ENCODE measurements around the gene ADGRL1.

GRCh38 chr19:14189415-14189814, 16.6 kb downstream of the ADGRL1 start:
- TF ChIP-seq EZH2 (IDR thresholded peaks at IDR 0.05; ENCODE audit: low read length, missing control alignments) = no peak
- TF ChIP-seq, protein P1, sequence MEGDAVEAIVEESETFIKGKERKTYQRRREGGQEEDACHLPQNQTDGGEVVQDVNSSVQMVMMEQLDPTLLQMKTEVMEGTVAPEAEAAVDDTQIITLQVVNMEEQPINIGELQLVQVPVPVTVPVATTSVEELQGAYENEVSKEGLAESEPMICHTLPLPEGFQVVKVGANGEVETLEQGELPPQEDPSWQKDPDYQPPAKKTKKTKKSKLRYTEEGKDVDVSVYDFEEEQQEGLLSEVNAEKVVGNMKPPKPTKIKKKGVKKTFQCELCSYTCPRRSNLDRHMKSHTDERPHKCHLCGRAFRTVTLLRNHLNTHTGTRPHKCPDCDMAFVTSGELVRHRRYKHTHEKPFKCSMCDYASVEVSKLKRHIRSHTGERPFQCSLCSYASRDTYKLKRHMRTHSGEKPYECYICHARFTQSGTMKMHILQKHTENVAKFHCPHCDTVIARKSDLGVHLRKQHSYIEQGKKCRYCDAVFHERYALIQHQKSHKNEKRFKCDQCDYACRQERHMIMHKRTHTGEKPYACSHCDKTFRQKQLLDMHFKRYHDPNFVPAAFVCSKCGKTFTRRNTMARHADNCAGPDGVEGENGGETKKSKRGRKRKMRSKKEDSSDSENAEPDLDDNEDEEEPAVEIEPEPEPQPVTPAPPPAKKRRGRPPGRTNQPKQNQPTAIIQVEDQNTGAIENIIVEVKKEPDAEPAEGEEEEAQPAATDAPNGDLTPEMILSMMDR (conservative IDR thresholded peaks at IDR 0.05 in 1 of 2, IDR thresholded peaks at IDR 0.05 in 1 of 2; ENCODE audit: low read depth in 1 of 2, low read length in 2 of 2) = no peak
